Calu3 (cell line): ENCODE data around the gene DAAM1. TPM values are rescaled to one million over a fixed set of nuclear protein-coding genes. Genes with fewer than 3 reads are reported as not detected.

ENCODE experiments used
- BruUV-seq: library from RNA; stranded (reverse); fragments of 400-500 nt; replicated peaks from 2 replicates; lab custom pipeline; 2021; lab: Mats Ljungman, UMichigan
- CTCF ChIA-PET: fragments of 300-600 bp; sonication (Branson Sonifier 250); formaldehyde crosslinking; loops from one replicate; lab custom pipeline; 2022; ENCODE audit warnings: antibody characterized with exemption; lab: Charles Lee
- DNase-seq: peaks from one replicate; pipeline ENCODE4 v3.0.0; 2022
- H3K27ac Mint-ChIP-seq: one replicate; pipeline ENCODE4 v1.8.0; 2022; ENCODE audit warnings: mixed read lengths; ENCODE audit not compliant: unreplicated experiment
- H3K27me3 Mint-ChIP-seq: one replicate; pipeline ENCODE4 v1.8.0; 2022; ENCODE audit warnings: mixed read lengths; ENCODE audit not compliant: unreplicated experiment
- H3K36me3 Mint-ChIP-seq: one replicate; pipeline ENCODE4 v1.8.0; 2022; ENCODE audit warnings: mild to moderate bottlenecking, moderate library complexity, mixed read lengths; ENCODE audit not compliant: insufficient read depth, unreplicated experiment
- H3K4me1 Mint-ChIP-seq: one replicate; pipeline ENCODE4 v1.8.0; 2022; ENCODE audit warnings: mild to moderate bottlenecking, low read depth, mixed read lengths; ENCODE audit not compliant: unreplicated experiment
- H3K4me3 Mint-ChIP-seq: one replicate; pipeline ENCODE4 v1.8.0; 2022; ENCODE audit warnings: mild to moderate bottlenecking, low read depth, moderate library complexity, mixed read lengths; ENCODE audit not compliant: unreplicated experiment
- H3K9me3 Mint-ChIP-seq: one replicate; pipeline ENCODE4 v1.8.0; 2022; ENCODE audit warnings: low read depth, mixed read lengths; ENCODE audit not compliant: unreplicated experiment
- CTCF ChIP-seq: fragments of 200-600 bp; IDR thresholded peaks from one replicate; pipeline ENCODE4 v1.8.0; 2022; ENCODE audit warnings: antibody characterized with exemption; ENCODE audit not compliant: unreplicated experiment
- intact Hi-C: fragments of 100-400 bp; cut with micrococcal nuclease; formaldehyde crosslinking; loops from one replicate; pipeline ENCODE4 v1.10.0; 2022; ENCODE audit not compliant: unreplicated experiment
- total RNA-seq: library from RNA; stranded (reverse); gene quantifications from 2 replicates; pipeline ENCODE4 v1.2.3, GENCODE V29; 2022

The DAAM1 gene
- total RNA-seq, 1 experiment from 2014 or later = 28.9 TPM

GRCh38 chr14:59344016-59344415 lies 155.5 kb downstream of the DAAM1 start:
- no peak for DNase-seq
- no TSS peak for BruUV-seq
- intact Hi-C loops = no loop called here
- H3K27ac Mint-ChIP-seq = no peak overlapping the region
- H3K36me3 Mint-ChIP-seq = peaks cover 4% of the 10 kb centered on the region
- H3K27me3 Mint-ChIP-seq = no peaks in the 10 kb centered on the region
- H3K4me1 Mint-ChIP-seq = peaks cover 22% of the 10 kb centered on the region
- no peak overlapping the region for H3K4me3 Mint-ChIP-seq
- no peak for TF ChIP-seq CTCF
- H3K9me3 Mint-ChIP-seq = no peaks in the 10 kb centered on the region
- CTCF ChIA-PET = no interaction called here

GRCh38 chr14:59344691-59345455 lies 156.4 kb downstream of the DAAM1 start:
- H3K4me1 Mint-ChIP-seq = peaks cover 22% of the 10 kb centered on the region
- CTCF ChIA-PET = no interaction called here
- H3K4me3 Mint-ChIP-seq = no peak overlapping the region
- intact Hi-C loops = no loop called here
- DNase-seq = no peak
- H3K27me3 Mint-ChIP-seq = no peaks in the 10 kb centered on the region
- no peaks in the 10 kb centered on the region for H3K9me3 Mint-ChIP-seq
- H3K27ac Mint-ChIP-seq = no peak overlapping the region
- H3K36me3 Mint-ChIP-seq = peaks cover 4% of the 10 kb centered on the region
- no peak for TF ChIP-seq CTCF
- BruUV-seq = no TSS peak

- DNase-seq = no peak
- Mint-ChIP-seq H3K27me3 (no peaks in the 10 kb centered on the region), H3K4me3 (no peak overlapping the region), H3K27ac (no peak overlapping the region), H3K36me3 (no peaks in the 10 kb centered on the region), H3K9me3 (no peaks in the 10 kb centered on the region), H3K4me1 (peaks cover 22% of the 10 kb centered on the region)
- TF ChIP-seq CTCF = no peak
- no TSS peak for BruUV-seq
- intact Hi-C loops = no loop called here
- CTCF ChIA-PET = no interaction called here
These were observed 157.9 kb downstream of the DAAM1 start for GRCh38 chr14:59346329-59346728.

GRCh38 chr14:59346796-59347510 lies 158.5 kb downstream of the DAAM1 start:
- H3K4me3 Mint-ChIP-seq = no peak overlapping the region
- CTCF ChIA-PET = no interaction called here
- TF ChIP-seq CTCF = no peak
- H3K4me1 Mint-ChIP-seq = peaks cover 20% of the 10 kb centered on the region
- no peaks in the 10 kb centered on the region for H3K27me3 Mint-ChIP-seq
- BruUV-seq = no TSS peak
- no peaks in the 10 kb centered on the region for H3K9me3 Mint-ChIP-seq
- intact Hi-C loops = no loop called here
- H3K36me3 Mint-ChIP-seq = no peaks in the 10 kb centered on the region
- H3K27ac Mint-ChIP-seq = no peak overlapping the region
- DNase-seq = no peak
